Measurements from ENCODE around the gene NGLY1. TPM values are rescaled to one million over a fixed set of nuclear protein-coding genes. Genes with fewer than 3 reads are reported as not detected.

Gene NGLY1
- total RNA-seq, 1 experiment from 2014 or later, result 27.0 TPM

DNA sequence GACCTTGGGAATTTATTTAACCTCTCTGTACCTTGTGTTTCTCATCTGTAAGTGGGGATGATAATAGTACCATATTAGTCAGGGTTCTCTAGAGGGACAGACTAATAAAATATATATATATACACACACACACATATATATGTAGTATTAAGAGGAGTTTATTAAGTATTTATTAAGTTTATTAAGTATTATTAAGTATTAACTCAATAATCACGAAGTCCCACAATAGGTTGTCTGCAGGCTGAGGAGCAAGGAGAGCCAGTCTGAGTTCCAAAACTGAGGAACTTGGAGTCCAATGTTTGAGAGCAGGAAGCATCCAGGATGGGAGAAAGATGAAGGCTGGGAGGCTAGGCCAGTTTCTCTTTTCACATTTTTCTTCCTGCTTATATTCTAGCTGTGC is 21.4 kb upstream of the NGLY1 start:
- no peak overlapping the region for H4K91ac ChIP-seq (ENCODE audit: insufficient read length, low read depth, low read length)
- WGBS (ENCODE audit: extremely low coverage, insufficient read length, low lambda C conversion rate), result no CpG with 5 or more reads among the region's 1 CpG
- no peak for DNase-seq
- no peak overlapping the region for H3K9ac ChIP-seq (ENCODE audit: extremely low read depth, insufficient read length, low read length)
- Mint-ChIP-seq H3K36me3 (ENCODE audit: insufficient read depth in 1 of 3, low read depth in 3 of 3) (no peaks in the 10 kb centered on the region), H3K4me1 (no peaks in the 10 kb centered on the region), H3K27me3 (ENCODE audit: low read depth) (no peaks in the 10 kb centered on the region), H3K9me3 (no peaks in the 10 kb centered on the region), H3K27ac (no peak overlapping the region), H3K4me3 (no peak overlapping the region)
- no peak overlapping the region for H3K18ac ChIP-seq (ENCODE audit: insufficient read length, low read depth, low read length)
- H2BK15ac ChIP-seq (ENCODE audit: low read depth, low read length), result no peak overlapping the region
- H4K5ac ChIP-seq (ENCODE audit: insufficient read length, low read depth, low read length), result no peak overlapping the region
- H3K79me2 ChIP-seq (ENCODE audit: insufficient read depth, low read length), result no peaks in the 10 kb centered on the region
- H3K4me1 ChIP-seq (ENCODE audit: insufficient read depth, low read length), result no peaks in the 10 kb centered on the region
- H4K8ac ChIP-seq (replicated peaks; ENCODE audit: insufficient read length, low read depth, low read length), result no peak overlapping the region
- H3K27me3 ChIP-seq (ENCODE audit: insufficient read depth, low read length), result no peaks in the 10 kb centered on the region
- H3K79me1 ChIP-seq (ENCODE audit: insufficient read depth, low read depth, low read length, poor library complexity, severe bottlenecking), result no peaks in the 10 kb centered on the region
- no peaks in the 10 kb centered on the region for H4K20me1 ChIP-seq (ENCODE audit: control insufficient read depth, insufficient read depth, insufficient read length)
- no peaks in the 10 kb centered on the region for H3K9me3 ChIP-seq (ENCODE audit: control insufficient read depth, low read depth, low read length)
- H2AFZ ChIP-seq (ENCODE audit: low read length), result no peak overlapping the region
- H2BK20ac ChIP-seq (ENCODE audit: low read depth, low read length, poor library complexity, severe bottlenecking), result no peak overlapping the region
- no peak overlapping the region for H2BK5ac ChIP-seq (ENCODE audit: insufficient read length, low read length)
- TF ChIP-seq, protein P1, sequence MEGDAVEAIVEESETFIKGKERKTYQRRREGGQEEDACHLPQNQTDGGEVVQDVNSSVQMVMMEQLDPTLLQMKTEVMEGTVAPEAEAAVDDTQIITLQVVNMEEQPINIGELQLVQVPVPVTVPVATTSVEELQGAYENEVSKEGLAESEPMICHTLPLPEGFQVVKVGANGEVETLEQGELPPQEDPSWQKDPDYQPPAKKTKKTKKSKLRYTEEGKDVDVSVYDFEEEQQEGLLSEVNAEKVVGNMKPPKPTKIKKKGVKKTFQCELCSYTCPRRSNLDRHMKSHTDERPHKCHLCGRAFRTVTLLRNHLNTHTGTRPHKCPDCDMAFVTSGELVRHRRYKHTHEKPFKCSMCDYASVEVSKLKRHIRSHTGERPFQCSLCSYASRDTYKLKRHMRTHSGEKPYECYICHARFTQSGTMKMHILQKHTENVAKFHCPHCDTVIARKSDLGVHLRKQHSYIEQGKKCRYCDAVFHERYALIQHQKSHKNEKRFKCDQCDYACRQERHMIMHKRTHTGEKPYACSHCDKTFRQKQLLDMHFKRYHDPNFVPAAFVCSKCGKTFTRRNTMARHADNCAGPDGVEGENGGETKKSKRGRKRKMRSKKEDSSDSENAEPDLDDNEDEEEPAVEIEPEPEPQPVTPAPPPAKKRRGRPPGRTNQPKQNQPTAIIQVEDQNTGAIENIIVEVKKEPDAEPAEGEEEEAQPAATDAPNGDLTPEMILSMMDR (conservative IDR thresholded peaks at IDR 0.05), result no peak
- no peaks in the 10 kb centered on the region for H3K23me2 ChIP-seq (ENCODE audit: insufficient read length, low read depth, low read length, poor library complexity, severe bottlenecking)
- no peak overlapping the region for H3T11ph ChIP-seq (ENCODE audit: low read length)
- no peak overlapping the region for H3K27ac ChIP-seq (ENCODE audit: insufficient read length, low read depth, low read length)
- H3K14ac ChIP-seq (ENCODE audit: insufficient read depth, low read length), result no peak overlapping the region
- no peak overlapping the region for H3K4me2 ChIP-seq (ENCODE audit: insufficient read depth, insufficient read length, low read length)
- H2AK5ac ChIP-seq (ENCODE audit: insufficient read length, low read length), result no peak overlapping the region
- no peak overlapping the region for H2BK12ac ChIP-seq (ENCODE audit: insufficient read length, low read depth, low read length)
- no peak overlapping the region for H3K56ac ChIP-seq (ENCODE audit: insufficient read length, low read depth, low read length)
- no peak overlapping the region for H3K23ac ChIP-seq (ENCODE audit: insufficient read length, low read depth, low read length)
- no peak overlapping the region for H3K4ac ChIP-seq (ENCODE audit: low read depth, low read length)
- no peak overlapping the region for H2BK120ac ChIP-seq (ENCODE audit: low read depth, low read length, poor library complexity, severe bottlenecking)
